H9 (cell line): ENCODE measurements around the gene UNC5C. TPM values are rescaled to one million over a fixed set of nuclear protein-coding genes. Genes with fewer than 3 reads are reported as not detected.

Source experiments
- DNase-seq: peaks from one replicate; pipeline ENCODE4 v3.0.0-alpha.2; 2017
- H2AFZ ChIP-seq: one replicate; pipeline ENCODE4 v1.6.1; 2013; ENCODE audit warnings: mild to moderate bottlenecking, low read length, control low read depth, moderate library complexity
- H2AK5ac ChIP-seq: 2 replicates; pipeline ENCODE4 v1.6.1; 2013; ENCODE audit warnings: low read length, control low read depth, mixed read lengths; ENCODE audit not compliant: insufficient read length
- H2BK120ac ChIP-seq: one replicate; pipeline ENCODE4 v1.6.1; 2013; ENCODE audit warnings: low read depth, mild to moderate bottlenecking, low read length, control low read depth, inconsistent platforms; ENCODE audit not compliant: poor library complexity, severe bottlenecking
- H2BK12ac ChIP-seq: 2 replicates; pipeline ENCODE4 v1.6.1; 2013; ENCODE audit warnings: low read length, control low read depth, mixed read lengths, low read depth; ENCODE audit not compliant: insufficient read length
- H2BK15ac ChIP-seq: 2 replicates; pipeline ENCODE4 v1.6.1; 2013; ENCODE audit warnings: low read depth, low read length, control low read depth
- H2BK20ac ChIP-seq: one replicate; pipeline ENCODE4 v1.6.1; 2013; ENCODE audit warnings: low read depth, mild to moderate bottlenecking, low read length, control low read depth, inconsistent platforms; ENCODE audit not compliant: poor library complexity, severe bottlenecking
- H2BK5ac ChIP-seq: 2 replicates; pipeline ENCODE4 v1.6.1; 2013; ENCODE audit warnings: low read length, control low read depth, mixed read lengths; ENCODE audit not compliant: insufficient read length
- H3K14ac ChIP-seq: 2 replicates; pipeline ENCODE4 v1.6.1; 2013; ENCODE audit warnings: low read length, control low read depth; ENCODE audit not compliant: insufficient read depth
- H3K18ac ChIP-seq: 2 replicates; pipeline ENCODE4 v1.6.1; 2013; ENCODE audit warnings: low read depth, mild to moderate bottlenecking, mixed read lengths, low read length, control low read depth; ENCODE audit not compliant: insufficient read length
- H3K23ac ChIP-seq: 2 replicates; pipeline ENCODE4 v1.6.1; 2013; ENCODE audit warnings: low read length, control low read depth, mixed read lengths, low read depth; ENCODE audit not compliant: insufficient read length
- H3K23me2 ChIP-seq: 2 replicates; pipeline ENCODE4 v1.6.1; 2013; ENCODE audit warnings: low read depth, mild to moderate bottlenecking, mixed read lengths, low read length, control low read depth; ENCODE audit not compliant: insufficient read length, poor library complexity, severe bottlenecking
- H3K27ac ChIP-seq: 2 replicates; pipeline ENCODE4 v1.5.1; 2013; ENCODE audit warnings: low read length, control low read depth, mixed read lengths, low read depth; ENCODE audit not compliant: insufficient read length
- H3K27me3 ChIP-seq: 2 replicates; pipeline ENCODE4 v1.6.1; 2013; ENCODE audit warnings: low read length, control low read depth, inconsistent platforms; ENCODE audit not compliant: insufficient read depth
- H3K4ac ChIP-seq: 2 replicates; pipeline ENCODE4 v1.6.1; 2013; ENCODE audit warnings: low read depth, mild to moderate bottlenecking, control low read depth, inconsistent platforms, low read length, moderate library complexity
- H3K4me1 ChIP-seq: 2 replicates; pipeline ENCODE4 v1.6.1; 2013; ENCODE audit warnings: low read length, control low read depth, inconsistent platforms; ENCODE audit not compliant: insufficient read depth
- H3K4me2 ChIP-seq: 2 replicates; pipeline ENCODE4 v1.6.1; 2013; ENCODE audit warnings: low read length, control low read depth, mixed read lengths; ENCODE audit not compliant: insufficient read length, insufficient read depth
- H3K56ac ChIP-seq: 2 replicates; pipeline ENCODE4 v1.6.1; 2013; ENCODE audit warnings: low read depth, mild to moderate bottlenecking, mixed read lengths, low read length, control low read depth; ENCODE audit not compliant: insufficient read length
- H3K79me1 ChIP-seq: 2 replicates; pipeline ENCODE4 v1.6.1; 2013; ENCODE audit warnings: low read depth, mild to moderate bottlenecking, moderate library complexity, low read length, control low read depth, inconsistent platforms; ENCODE audit not compliant: insufficient read depth, poor library complexity, severe bottlenecking
- H3K79me2 ChIP-seq: 2 replicates; pipeline ENCODE4 v1.6.1; 2013; ENCODE audit warnings: low read length, control low read depth, inconsistent platforms; ENCODE audit not compliant: insufficient read depth
- H3K9ac ChIP-seq: 2 replicates; pipeline ENCODE4 v1.6.1; 2013; ENCODE audit warnings: low read length, control low read depth, mixed read lengths; ENCODE audit not compliant: insufficient read length; ENCODE audit errors: extremely low read depth
- H3K9me3 ChIP-seq: one replicate; pipeline ENCODE4 v1.6.1; 2013; ENCODE audit warnings: low read depth, low read length, inconsistent platforms; ENCODE audit not compliant: control insufficient read depth
- H3T11ph ChIP-seq: one replicate; pipeline ENCODE4 v1.6.1; 2013; ENCODE audit warnings: mild to moderate bottlenecking, low read length, control low read depth, inconsistent platforms
- H4K20me1 ChIP-seq: one replicate; pipeline ENCODE4 v1.6.1; 2013; ENCODE audit not compliant: control insufficient read depth, insufficient read length, insufficient read depth
- H4K5ac ChIP-seq: 2 replicates; pipeline ENCODE4 v1.6.1; 2013; ENCODE audit warnings: low read depth, mild to moderate bottlenecking, mixed read lengths, low read length, control low read depth; ENCODE audit not compliant: insufficient read length
- H4K8ac ChIP-seq: replicated peaks from 2 replicates; pipeline ENCODE4 v1.6.1; 2013; ENCODE audit warnings: low read length, control low read depth, mixed read lengths, low read depth; ENCODE audit not compliant: insufficient read length
- H4K91ac ChIP-seq: 2 replicates; pipeline ENCODE4 v1.6.1; 2013; ENCODE audit warnings: low read depth, mild to moderate bottlenecking, moderate library complexity, mixed read lengths, low read length, control low read depth; ENCODE audit not compliant: insufficient read length
- H3K27ac Mint-ChIP-seq, 3 experiments: 2 replicates in 2 of 3; 3 replicates in 1 of 3; pipeline ENCODE4 v1.8.0; 2020 to 2021; ENCODE audit warnings: mixed read lengths in 3 of 3, mild to moderate bottlenecking in 1 of 3, moderate library complexity in 1 of 3
- H3K27me3 Mint-ChIP-seq: 2 replicates; pipeline ENCODE4 v1.8.0; 2021; ENCODE audit warnings: low read depth, mild to moderate bottlenecking, moderate library complexity, mixed read lengths
- H3K36me3 Mint-ChIP-seq, 3 experiments: 2 replicates in 2 of 3; 3 replicates in 1 of 3; pipeline ENCODE4 v1.8.0; 2020 to 2021; ENCODE audit warnings: low read depth in 3 of 3, mixed read lengths in 3 of 3; ENCODE audit not compliant: insufficient read depth in 1 of 3
- H3K4me1 Mint-ChIP-seq, 2 experiments: 2 replicates each; pipeline ENCODE4 v1.8.0; 2020; ENCODE audit warnings: mixed read lengths in 2 of 2
- H3K4me3 Mint-ChIP-seq, 2 experiments: 2 replicates in 1 of 2; 3 replicates in 1 of 2; pipeline ENCODE4 v1.8.0; 2020 to 2021; ENCODE audit warnings: mild to moderate bottlenecking in 2 of 2, mixed read lengths in 2 of 2, moderate library complexity in 1 of 2
- H3K9me3 Mint-ChIP-seq, 2 experiments: 2 replicates in 1 of 2; 3 replicates in 1 of 2; pipeline ENCODE4 v1.8.0; 2020; ENCODE audit warnings: mild to moderate bottlenecking in 2 of 2, mixed read lengths in 2 of 2, moderate library complexity in 1 of 2
- WGBS: extraction: QIAGEN DNeasy Blood & Tissue Kit; methylation state at CpG from one replicate; pipeline ENCODE4 v1.1.7; 2013; ENCODE audit warnings: missing lambda C conversion rate, low lambda C conversion rate, mixed read lengths; ENCODE audit not compliant: insufficient read length; ENCODE audit errors: extremely low coverage; 5-methylcytosine and 5-hydroxymethylcytosine counted together
- total RNA-seq: library from RNA; stranded (reverse); gene quantifications from 2 replicates; pipeline ENCODE4 v1.2.1, GENCODE V29; 2021
- TF ChIP-seq, protein P1 (sequence below): fragments of 200-600 bp; sonication (generic); conservative IDR thresholded peaks from 3 replicates; pipeline ENCODE4 v1.8.0; 2021; ENCODE audit warnings: antibody characterized with exemption, mild to moderate bottlenecking

The UNC5C gene
- total RNA-seq, 1 experiment from 2014 or later, result not detected

DNA sequence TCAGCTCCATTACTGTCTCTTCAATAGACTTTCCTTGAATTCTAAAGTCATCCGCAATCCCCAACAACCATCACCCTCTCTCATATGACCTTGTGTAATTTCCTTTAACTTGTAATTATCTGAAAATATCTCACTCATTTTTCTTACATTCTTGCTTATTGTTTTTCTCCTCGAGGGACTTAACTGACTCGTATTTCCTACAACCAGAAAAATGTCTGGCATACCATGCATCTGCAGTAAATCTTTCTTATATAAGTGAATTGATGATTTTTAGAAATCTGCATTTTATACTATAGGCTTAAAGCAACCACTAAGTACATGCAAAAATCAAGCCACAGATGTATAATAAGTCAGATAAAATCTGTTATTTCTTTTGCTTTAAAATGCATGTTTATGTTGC, 276.7 kb downstream of the UNC5C start:
- no peaks in the 10 kb centered on the region for H3K23me2 ChIP-seq
- no peak overlapping the region for H2AK5ac ChIP-seq
- H4K91ac ChIP-seq, result no peak overlapping the region
- no peak overlapping the region for H3K4me3 Mint-ChIP-seq
- TF ChIP-seq, protein P1, sequence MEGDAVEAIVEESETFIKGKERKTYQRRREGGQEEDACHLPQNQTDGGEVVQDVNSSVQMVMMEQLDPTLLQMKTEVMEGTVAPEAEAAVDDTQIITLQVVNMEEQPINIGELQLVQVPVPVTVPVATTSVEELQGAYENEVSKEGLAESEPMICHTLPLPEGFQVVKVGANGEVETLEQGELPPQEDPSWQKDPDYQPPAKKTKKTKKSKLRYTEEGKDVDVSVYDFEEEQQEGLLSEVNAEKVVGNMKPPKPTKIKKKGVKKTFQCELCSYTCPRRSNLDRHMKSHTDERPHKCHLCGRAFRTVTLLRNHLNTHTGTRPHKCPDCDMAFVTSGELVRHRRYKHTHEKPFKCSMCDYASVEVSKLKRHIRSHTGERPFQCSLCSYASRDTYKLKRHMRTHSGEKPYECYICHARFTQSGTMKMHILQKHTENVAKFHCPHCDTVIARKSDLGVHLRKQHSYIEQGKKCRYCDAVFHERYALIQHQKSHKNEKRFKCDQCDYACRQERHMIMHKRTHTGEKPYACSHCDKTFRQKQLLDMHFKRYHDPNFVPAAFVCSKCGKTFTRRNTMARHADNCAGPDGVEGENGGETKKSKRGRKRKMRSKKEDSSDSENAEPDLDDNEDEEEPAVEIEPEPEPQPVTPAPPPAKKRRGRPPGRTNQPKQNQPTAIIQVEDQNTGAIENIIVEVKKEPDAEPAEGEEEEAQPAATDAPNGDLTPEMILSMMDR, result no peak
- no peaks in the 10 kb centered on the region for H3K4me1 ChIP-seq
- no peak overlapping the region for H4K8ac ChIP-seq
- no peak for DNase-seq
- H3K4me1 Mint-ChIP-seq, result no peaks in the 10 kb centered on the region
- no peak overlapping the region for H3K14ac ChIP-seq
- no peaks in the 10 kb centered on the region for H3K9me3 Mint-ChIP-seq
- no CpG with 5 or more reads among the region's 3 CpGs for WGBS
- no peak overlapping the region for H2BK12ac ChIP-seq
- no peaks in the 10 kb centered on the region for H3K36me3 Mint-ChIP-seq
- no peaks in the 10 kb centered on the region for H3K27me3 Mint-ChIP-seq
- H3K56ac ChIP-seq, result no peak overlapping the region
- H3K79me1 ChIP-seq, result no peaks in the 10 kb centered on the region
- no peak overlapping the region for H3K4me2 ChIP-seq
- no peak overlapping the region for H3T11ph ChIP-seq
- no peak overlapping the region for H3K4ac ChIP-seq
- no peaks in the 10 kb centered on the region for H3K27me3 ChIP-seq
- no peaks in the 10 kb centered on the region for H3K79me2 ChIP-seq
- H3K9ac ChIP-seq, result no peak overlapping the region
- H4K5ac ChIP-seq, result no peak overlapping the region
- no peak overlapping the region for H3K23ac ChIP-seq
- no peak overlapping the region for H2BK20ac ChIP-seq
- no peak overlapping the region for H2BK15ac ChIP-seq
- H3K27ac Mint-ChIP-seq, result no peak overlapping the region; a peak in 1 of 7 replicates
- no peak overlapping the region for H3K18ac ChIP-seq
- H2BK5ac ChIP-seq, result no peak overlapping the region
- H3K27ac ChIP-seq, result no peak overlapping the region
- H2BK120ac ChIP-seq, result no peak overlapping the region
- no peak overlapping the region for H2AFZ ChIP-seq
- H3K9me3 ChIP-seq, result no peaks in the 10 kb centered on the region
- H4K20me1 ChIP-seq, result no peaks in the 10 kb centered on the region
